HG02973 (cell line): Measurements from ENCODE around the gene IP6K1.
"Not testable (repeated sequence)": the region's sequence is repeated elsewhere in the genome, so short reads cannot be mapped to it uniquely, and the experiment has no call there.

ENCODE experiments used
- ATAC-seq: cut with Tn5 transposase; IDR thresholded peaks from one replicate; pipeline ENCODE4 v1.9.1; 2021; ENCODE audit warnings: moderate library complexity; ENCODE audit not compliant: unreplicated experiment

Gene IP6K1

DNA sequence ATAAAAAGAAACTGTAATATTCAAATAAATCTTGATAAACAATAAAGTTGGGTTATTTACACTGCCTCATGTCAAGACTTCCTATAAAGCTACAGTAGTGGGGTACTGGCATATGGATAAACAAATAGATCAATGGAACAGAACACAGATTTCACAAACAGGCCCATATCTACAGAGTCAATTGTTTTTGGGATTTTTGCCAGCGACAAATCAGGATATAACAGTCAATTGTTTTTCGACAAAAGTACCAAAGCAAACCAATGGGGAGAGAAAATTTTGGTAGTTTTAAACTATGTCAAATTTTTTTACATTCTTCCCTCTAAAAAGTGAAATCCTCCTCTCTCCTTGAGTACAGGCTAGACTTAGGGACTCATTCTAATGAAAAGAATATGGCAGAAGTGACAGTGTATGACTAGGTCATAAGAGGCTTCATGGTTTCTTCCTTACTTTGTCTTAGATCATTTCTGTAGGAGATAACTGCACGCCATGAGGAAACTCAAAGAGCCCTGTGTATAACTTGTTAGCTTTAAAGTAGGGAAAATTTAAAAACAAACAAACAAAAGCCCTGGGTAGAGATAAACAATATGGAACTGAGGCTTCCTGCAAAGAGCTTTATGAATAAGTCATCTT lies 16.9 kb downstream of the IP6K1 start:
- ATAC-seq = no peak

DNA sequence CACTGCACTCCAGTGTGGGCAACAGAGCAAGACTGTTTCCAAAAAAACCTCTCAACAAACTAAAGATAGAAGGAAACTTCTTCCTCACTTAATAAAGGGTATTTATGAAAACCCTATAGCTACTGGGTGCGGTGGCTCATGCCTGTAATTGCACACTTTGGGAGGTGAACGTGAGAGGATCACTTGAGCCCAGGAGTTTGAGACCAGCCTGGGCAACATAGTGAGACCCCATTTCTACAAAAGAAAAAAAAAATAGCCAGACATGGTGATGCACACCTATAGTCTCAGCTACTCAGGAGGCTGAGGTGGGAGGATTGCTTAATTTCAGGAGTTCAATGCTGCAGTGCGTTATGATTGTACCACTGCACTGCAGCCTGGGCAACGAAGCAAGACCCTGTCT lies 22.4 kb downstream of the IP6K1 start:
- no peak for ATAC-seq

DNA sequence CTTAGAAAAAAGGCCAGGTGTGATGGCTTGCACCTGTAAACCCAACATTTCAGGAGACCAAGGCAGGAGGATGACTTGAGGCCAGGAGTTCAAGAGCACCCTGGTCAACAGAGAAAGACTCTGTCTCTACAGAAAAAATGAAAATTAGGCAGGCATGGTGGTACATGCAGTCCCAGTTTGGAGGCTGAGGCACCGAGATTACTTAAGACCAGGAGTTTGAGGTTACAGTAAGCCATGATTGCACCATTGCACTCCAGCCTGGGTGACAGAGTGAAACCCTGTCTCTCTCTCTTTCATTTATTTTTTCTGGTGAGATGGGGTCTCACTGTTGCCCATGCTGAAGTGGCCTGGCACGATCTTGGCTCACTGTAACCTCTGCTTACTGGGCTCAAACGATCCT lies 24.7 kb downstream of the IP6K1 start:
- no peak for ATAC-seq

DNA sequence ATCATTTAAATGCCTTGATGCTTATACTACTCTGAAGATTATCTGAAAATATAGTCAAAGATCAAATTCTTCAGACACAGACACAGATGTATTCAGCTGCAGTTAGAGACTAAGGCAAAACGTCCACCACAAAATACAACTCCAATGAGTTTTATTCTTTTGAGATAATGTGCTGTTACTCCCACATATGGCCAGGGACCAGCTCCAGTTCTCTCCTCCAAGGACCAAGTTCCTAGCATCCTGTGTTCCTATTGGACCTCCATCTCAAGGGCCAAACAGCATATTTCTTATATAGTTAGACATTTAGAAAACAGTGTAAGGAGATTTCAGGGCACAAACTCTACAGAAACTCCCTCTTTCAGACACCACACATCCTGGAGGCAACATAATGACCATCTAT lies 27.1 kb downstream of the IP6K1 start:
- no peak for ATAC-seq

DNA sequence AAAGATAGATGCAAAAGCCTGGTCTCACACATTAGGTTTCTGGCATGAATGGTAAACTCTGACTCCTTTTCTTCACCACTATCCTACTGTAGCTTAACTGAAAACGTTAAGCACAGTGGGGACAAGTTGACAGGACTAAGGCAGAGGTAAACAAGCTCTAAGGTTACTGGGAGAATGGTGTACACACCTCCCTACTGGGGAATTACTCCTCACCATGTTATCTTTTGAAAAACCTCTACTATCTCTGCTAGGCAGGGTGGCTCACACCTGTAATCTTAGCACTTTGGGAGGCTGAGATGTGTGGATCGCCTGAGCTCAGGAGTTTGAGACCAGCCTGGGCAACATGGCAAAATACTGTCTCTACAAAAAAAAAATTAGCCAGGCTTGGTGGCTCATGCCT lies 29.1 kb downstream of the IP6K1 start:
- no peak for ATAC-seq

DNA sequence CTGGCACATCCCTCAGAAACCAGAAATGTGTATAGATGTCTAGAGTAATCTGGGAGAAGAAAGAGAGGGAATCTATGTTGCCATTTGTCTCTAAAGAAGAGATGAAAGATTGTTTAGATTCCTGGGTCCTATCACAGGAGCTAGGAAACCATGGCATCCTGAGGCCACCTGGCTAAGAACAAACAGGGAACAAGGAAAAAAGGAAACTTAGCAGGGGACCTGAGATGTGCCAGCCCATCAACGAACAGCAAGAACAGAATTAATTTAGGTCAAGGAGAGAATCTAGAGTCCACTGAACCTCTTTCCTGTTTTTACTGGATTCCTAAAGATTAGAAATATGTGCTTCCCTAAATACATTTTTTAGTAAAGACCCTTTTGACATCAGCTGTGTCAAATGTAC lies 30.3 kb downstream of the IP6K1 start:
- ATAC-seq = no peak

DNA sequence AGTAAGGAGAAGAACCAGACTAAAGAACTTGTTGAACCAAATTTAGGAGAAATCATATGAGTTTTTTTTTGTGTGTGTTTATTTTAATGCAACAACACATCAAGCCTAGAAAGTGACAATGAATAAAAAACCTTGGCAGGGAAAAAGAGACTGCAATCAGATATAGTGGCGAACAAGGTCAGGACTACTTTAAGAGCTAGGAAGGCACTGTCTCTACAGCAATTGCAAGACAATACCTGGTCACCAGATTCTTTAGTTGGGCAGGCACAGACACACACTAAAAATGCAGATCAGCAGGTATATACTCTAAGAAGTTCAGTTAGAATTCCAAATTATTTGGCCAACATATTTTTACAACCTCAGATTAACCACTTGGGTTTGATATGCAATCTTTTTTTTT lies 31.8 kb downstream of the IP6K1 start:
- no peak for ATAC-seq

DNA sequence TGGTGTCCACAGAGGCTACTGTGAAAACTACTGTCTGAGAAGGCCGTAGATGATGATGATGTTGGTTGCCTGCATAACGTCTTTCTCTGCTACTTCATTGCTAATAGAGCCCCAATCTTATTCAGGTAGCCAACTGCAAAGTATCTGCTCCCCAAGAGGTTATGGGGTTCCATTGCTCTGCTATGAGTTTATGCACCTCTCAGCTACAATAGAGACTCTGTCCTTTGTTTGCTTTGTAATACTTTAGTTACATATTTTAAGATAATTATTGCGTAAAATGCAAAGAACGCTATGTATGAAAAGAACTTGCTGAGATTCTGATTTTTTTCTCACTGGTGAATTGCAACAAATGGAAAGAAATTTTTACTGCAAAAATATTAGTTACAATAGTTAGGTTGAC lies 34.8 kb downstream of the IP6K1 start:
- ATAC-seq = no peak

DNA sequence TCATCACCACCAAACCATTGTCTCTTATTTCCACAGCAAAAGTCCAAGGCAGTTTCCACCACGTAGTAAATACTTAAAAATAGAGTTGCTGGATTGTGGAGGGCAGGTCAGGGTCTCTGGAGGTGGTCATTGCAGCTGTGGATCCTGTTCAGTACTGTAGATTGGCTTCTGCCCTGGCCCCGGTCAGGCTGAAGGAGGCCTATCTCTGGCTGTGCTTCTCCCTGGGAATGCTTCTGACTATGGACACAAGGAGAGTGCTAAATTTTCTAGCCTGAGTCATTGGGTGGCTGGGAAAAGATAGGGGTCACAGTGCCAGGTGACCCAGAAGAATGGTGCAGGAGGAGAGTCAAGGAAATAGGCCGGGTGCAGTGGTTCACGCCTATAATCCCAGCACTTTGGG lies 36.3 kb downstream of the IP6K1 start:
- no peak for ATAC-seq

DNA sequence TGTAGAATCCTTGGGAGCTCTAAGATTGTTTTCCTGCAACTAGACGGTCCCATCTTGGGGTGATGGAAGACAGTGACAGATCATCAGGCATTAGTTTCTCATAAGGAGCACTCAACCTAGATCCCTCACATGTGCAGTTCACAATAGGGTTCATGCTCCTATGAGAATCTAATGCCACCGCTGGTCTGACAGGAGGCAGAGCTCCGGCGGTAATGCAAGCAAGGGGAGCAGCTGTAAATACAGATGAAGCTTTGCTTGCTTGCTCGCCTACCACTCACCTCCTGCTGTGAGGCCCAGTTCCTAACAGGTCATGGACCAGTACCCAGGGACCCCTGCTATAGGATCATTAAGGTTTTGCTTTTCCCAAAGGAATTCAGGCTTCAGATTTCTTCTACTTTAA lies 37.5 kb downstream of the IP6K1 start:
- not testable (repeated sequence) for ATAC-seq

DNA sequence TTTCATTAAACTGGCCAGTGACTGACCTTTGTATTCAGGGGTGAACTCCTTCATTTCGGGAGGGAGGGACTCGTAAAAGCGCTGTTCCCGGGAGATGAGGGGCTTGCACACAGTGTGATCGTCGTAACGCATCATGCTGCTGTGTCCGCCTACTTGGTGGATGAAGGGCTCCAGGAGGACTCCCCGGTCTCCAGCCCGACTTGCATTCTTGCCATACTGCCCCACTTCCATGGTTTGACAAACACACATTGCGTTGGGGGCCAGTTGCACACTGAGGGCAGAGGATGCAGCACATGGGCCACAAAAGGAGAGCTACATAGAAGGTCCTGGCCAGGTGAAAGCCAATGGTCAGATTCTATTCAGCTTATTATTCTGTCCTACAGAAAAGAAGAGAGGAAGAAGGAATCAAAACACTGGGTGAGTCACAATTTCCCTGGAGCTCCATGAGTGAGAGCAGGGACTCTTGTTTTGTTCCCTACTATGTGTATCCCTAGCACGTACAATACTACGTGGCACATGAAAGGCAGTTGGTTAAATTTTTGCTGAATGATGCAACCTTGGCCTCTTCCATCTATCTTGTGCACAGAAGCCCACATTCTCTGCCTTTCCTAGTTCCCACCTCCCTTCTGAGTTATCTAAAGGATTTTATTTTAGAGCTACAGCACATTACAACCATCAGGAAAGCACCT lies 38.4 kb downstream of the IP6K1 start:
- ATAC-seq = no peak

DNA sequence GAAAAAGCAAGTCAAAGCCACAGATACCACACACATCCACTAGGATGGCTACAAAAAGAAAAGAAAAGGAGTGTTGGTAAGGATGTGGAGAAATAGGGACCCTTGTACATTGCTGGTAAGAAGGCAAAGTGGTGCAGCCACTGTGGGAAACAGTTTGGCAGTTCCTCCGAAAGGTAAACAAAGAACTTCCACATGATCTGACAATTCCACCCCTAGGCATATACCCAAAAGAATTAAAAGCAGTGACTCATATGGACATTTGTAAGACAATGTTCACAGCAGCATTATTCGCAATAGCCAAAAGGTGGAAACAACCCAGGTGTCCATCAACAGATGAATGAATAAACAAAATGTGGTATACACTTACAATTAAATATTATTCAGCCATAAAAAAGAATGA lies 40.4 kb downstream of the IP6K1 start:
- no peak for ATAC-seq

DNA sequence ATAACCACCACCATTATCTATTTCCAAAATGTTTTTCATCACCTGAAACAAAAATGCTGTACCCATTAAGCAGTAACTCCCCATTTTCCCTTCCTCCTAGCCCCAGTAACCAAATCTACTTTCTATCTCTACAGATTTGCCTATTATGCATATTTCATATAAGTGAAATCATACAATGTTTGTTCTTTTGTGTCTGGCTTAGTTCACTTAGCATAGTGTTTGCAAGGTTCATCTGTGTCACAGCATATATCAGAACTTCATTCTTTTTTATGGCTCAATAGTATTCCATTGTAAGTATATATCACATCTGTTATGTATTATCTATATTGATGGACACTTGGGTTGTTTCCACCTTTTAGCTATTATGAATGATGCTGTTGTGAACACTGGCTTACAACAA lies 45.9 kb downstream of the IP6K1 start:
- ATAC-seq = no peak

DNA sequence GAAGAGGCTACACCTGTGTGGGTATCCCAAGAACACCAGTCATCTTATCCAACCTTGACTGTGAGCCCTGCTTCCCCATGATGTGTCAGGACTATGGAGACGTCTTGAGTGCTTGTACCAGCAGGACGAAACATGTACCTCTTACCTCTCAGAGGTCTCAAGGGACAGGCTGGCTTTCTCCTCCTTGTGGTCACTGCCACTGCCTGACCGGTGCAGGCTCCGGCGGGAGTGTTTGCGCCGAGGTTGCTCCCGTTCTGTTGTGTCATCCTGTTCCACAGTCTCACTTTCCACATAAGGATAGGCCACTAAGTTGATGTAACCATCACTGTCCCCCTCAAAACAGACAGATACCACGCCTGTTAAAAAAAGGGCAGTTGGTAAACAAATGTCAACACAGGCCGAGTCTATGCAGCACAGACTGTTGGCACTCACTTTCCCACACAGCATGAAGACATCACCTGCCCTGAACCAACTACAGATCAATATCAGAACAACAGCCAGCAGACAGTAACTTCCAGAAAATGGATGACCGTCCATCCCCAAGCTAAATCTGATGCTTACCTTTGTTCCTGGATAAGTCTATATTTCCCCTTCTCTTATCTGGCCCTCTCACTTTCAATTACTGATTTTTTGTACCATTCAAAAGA lies 48.2 kb downstream of the IP6K1 start:
- ATAC-seq = no peak

DNA sequence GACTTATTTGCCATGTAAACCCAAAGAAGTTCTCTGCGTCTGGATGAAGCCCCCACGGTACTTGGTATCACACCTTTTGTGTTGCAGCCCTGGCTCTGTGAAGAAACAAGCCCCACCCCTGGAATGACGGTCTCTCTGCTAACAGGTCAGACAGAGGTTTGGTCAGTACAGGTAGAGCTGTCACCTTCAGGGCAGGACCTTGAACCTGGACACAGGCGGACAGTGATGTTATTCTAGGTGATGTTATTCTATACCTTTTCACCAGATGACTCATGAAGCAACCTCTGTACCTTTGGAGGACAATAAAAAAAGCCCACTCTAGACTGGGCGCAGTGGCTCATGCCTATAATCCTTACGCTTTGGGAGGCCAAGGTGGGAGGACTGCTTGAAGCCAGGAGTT lies 51.6 kb downstream of the IP6K1 start:
- ATAC-seq = no peak

DNA sequence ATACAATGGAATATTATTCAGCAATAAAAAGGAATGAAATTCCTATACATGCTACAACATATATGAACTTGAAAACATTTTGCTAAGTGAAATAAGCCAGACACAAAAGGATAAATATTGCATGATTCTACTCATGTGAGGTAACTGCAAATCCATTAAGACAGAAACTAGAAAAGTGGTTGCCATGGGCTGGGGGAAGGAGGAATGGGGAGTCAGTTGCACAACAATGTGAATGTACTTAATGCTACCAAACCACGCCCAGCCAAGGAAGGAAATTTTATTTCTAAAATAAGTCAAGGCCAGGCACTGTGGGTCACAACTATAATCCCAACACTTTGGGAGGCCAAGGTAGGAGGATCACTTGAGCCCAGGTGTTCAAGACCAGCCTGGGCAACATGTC lies 52.8 kb downstream of the IP6K1 start:
- no peak for ATAC-seq

DNA sequence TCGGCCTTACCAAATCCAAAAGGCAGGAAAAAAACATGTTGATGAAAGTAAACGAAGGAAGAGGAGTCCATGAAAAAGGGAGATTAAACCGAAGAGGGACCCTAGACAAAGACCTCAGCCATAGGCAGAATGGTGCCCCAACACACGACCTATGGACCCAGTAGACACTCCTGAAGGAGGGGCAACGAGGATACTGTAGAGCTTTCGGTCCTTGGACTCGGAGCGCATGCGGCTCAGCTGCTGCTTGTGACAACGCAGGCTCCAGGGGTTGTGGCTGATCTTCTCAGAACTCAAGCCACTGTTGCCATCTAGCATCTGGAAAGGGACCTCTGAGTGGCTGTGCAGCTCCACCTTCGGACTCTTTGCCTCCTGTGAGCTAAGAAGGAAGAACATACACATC lies 53.7 kb downstream of the IP6K1 start:
- ATAC-seq = no peak

DNA sequence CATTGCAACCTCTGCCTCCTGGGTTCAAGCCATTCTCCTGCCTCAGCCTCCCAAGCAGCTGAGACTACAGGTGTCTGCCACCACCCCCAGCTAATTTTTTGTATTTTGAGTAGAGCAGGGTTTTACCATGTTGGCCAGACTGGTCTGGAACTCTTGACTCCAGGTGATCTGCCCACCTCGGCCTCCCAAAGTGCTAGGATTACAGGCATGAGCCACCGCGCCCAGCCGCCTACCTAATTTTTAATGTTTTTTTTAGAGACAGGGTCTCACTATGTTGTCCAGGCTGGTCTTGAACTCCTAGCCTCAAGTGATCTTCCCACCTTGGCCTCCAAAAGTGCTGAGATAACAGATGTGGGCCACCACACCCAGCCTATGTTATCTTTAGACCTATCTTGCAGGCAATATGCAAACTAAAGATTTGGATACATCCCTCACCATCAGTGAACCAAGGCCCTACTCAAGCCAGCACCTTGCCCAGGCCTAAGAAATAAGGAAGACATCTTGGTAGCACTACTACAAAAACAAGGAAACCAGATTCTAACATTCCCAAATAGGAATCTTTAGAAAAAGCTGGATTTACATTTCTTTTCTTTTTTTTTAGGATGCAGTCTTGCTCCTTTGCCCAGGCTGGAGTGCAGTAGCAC lies 56.3 kb downstream of the IP6K1 start:
- no peak for ATAC-seq

DNA sequence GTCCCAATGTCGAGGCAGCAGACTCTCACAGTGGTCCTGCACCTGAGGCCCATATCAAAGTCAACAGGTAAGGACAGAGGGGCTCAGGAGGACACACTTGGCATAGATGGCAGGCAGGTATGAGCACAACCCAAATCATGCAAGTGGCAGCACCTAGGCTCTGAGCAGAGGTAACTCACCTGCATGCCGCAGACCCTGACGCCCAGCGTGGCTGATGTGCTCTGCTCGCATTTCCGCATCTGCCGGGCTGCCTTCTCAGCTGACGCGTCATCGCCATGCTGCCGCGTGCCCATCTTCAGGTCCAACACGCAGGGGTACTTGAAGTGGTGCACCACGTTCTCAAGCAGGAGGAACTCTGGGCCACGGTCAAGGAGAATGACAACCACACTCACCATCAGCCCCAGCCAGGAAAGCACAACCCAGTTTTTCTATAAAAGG lies 58.4 kb downstream of the IP6K1 start:
- no peak for ATAC-seq

DNA sequence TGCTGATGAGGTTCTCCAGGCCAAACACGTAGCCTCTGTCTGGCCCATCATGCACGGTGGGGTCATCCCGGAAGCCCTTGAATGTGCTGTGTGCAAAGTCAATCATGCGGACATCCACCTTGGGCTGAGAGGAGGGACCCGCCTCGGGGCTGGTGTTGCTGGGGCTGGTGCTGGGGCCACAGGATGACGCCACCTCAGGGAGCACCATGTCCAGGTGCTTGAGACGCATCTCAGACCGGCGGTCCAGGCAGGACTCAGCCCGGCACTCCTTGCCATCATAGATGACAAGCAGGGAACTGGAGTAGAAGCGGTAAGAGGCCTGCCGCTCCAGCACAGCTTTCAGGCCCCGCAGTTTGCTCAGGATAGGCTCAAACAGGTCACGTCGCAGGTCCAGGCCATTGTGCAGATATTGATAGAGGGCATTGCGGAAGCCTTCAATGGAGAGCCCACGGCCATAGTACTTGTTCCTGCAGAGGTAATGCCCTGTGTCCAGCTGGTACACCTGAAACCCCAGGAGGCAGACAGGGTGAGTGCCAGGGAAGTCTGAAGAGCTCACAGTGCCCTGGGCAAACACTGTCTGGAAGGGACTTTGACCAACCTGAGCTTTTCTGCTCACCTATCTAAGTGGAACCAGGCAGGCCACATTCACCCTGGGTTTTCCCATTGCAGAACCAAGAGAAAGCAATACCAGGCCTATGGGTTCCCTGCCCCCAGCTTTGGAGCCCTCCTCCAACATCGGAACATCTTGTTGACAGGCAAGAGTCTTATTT lies 59.0 kb downstream of the IP6K1 start:
- ATAC-seq = no peak
